ENCODE data around the gene TMEFF2. TPM values are rescaled to one million over a fixed set of nuclear protein-coding genes. Genes with fewer than 3 reads are reported as not detected.

Gene TMEFF2
- total RNA-seq, 1 experiment from 2014 or later = not detected

DNA sequence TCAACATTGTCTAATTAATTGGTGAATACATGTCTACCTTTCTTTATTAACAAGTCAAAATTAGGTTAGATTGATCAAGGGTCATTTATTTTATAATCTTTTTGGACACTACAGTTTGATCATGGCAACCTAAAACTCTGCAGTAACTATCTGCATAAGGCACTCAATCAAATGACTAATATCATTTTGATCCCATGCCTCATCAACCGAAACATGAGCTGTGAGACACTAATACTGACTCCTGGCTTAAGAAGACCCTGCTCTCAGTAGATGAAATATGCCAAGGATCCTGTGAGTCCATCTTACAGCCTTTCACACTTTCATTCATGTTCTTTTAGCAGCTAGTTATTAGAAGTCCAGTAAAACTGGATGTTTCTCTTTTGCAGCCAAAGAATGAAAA is 178.5 kb downstream of the TMEFF2 start:
- TF ChIP-seq, protein P1, sequence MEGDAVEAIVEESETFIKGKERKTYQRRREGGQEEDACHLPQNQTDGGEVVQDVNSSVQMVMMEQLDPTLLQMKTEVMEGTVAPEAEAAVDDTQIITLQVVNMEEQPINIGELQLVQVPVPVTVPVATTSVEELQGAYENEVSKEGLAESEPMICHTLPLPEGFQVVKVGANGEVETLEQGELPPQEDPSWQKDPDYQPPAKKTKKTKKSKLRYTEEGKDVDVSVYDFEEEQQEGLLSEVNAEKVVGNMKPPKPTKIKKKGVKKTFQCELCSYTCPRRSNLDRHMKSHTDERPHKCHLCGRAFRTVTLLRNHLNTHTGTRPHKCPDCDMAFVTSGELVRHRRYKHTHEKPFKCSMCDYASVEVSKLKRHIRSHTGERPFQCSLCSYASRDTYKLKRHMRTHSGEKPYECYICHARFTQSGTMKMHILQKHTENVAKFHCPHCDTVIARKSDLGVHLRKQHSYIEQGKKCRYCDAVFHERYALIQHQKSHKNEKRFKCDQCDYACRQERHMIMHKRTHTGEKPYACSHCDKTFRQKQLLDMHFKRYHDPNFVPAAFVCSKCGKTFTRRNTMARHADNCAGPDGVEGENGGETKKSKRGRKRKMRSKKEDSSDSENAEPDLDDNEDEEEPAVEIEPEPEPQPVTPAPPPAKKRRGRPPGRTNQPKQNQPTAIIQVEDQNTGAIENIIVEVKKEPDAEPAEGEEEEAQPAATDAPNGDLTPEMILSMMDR (IDR thresholded peaks at IDR 0.05; ENCODE audit: unreplicated experiment) = no peak
- intact Hi-C loops (cut with micrococcal nuclease; ENCODE audit: unreplicated experiment) = no loop called here
- Mint-ChIP-seq H3K4me1 (ENCODE audit: low read depth, unreplicated experiment) (no peaks in the 10 kb centered on the region), H3K9me3 (ENCODE audit: low read depth, unreplicated experiment) (no peaks in the 10 kb centered on the region), H3K27ac (ENCODE audit: unreplicated experiment) (no peak overlapping the region), H3K4me3 (ENCODE audit: low read depth, unreplicated experiment) (no peak overlapping the region), H3K36me3 (ENCODE audit: insufficient read depth, unreplicated experiment) (no peaks in the 10 kb centered on the region), H3K27me3 (ENCODE audit: unreplicated experiment) (no peaks in the 10 kb centered on the region)
- no peak for DNase-seq
- CTCF ChIA-PET = no interaction called here
- BruUV-seq (replicated peaks) = no TSS peak

DNA sequence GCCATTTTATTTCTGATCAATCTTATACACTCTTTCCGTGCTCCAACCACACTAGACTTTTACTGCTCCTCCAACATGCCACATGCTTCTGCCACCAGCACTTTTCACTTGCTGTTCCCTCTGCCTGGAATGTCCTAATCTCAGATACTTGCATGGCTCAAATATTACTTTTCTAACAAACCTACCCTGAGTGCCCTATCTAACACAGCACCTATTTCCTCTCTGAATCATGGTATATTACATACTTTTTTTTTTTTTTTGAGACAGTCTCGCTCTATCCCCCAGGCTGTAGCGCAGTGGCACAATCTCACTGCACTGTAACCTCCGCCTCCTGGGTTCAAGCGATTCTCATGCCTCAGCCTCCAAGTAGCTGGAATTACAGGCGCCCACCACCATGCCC is 181.5 kb downstream of the TMEFF2 start:
- H3K9me3 Mint-ChIP-seq (ENCODE audit: low read depth, unreplicated experiment) = no peaks in the 10 kb centered on the region
- TF ChIP-seq, protein P1 (IDR thresholded peaks at IDR 0.05; ENCODE audit: unreplicated experiment) = no peak
- BruUV-seq (replicated peaks) = no TSS peak

DNA sequence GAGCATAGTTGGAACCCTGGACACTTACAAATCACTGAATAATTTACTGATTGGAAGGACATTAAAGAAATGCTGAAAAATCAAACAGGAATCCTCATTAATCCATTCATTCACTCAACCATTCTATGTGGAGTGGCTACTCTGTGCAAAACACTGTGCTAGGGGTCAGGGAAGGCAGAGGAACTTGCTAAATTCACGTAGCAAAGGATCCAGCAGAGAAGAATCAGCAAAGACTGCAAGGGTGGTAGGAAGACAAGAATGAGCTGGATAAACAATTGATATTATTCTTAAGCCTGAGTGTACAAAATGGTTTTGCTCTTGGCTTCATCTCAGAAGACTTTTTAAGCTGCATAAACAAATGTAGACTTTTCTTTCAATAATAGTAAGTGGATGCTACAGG is 183.5 kb downstream of the TMEFF2 start:
- Mint-ChIP-seq H3K9me3 (ENCODE audit: low read depth, unreplicated experiment) (no peaks in the 10 kb centered on the region), H3K36me3 (ENCODE audit: insufficient read depth, unreplicated experiment) (no peaks in the 10 kb centered on the region), H3K4me3 (ENCODE audit: low read depth, unreplicated experiment) (no peak overlapping the region), H3K27me3 (ENCODE audit: unreplicated experiment) (no peaks in the 10 kb centered on the region), H3K27ac (ENCODE audit: unreplicated experiment) (no peak overlapping the region), H3K4me1 (ENCODE audit: low read depth, unreplicated experiment) (no peaks in the 10 kb centered on the region)
- intact Hi-C loops (cut with micrococcal nuclease; ENCODE audit: unreplicated experiment) = no loop called here
- CTCF ChIA-PET = no interaction called here
- no TSS peak for BruUV-seq (replicated peaks)
- TF ChIP-seq, protein P1 (IDR thresholded peaks at IDR 0.05; ENCODE audit: unreplicated experiment) = no peak
- DNase-seq = no peak

More for the DNA sequence above, 181.5 kb downstream of the TMEFF2 start:
- CTCF ChIA-PET = no interaction called here
- Mint-ChIP-seq H3K36me3 (ENCODE audit: insufficient read depth, unreplicated experiment) (no peaks in the 10 kb centered on the region), H3K27ac (ENCODE audit: unreplicated experiment) (no peak overlapping the region), H3K4me1 (ENCODE audit: low read depth, unreplicated experiment) (no peaks in the 10 kb centered on the region), H3K27me3 (ENCODE audit: unreplicated experiment) (no peaks in the 10 kb centered on the region), H3K4me3 (ENCODE audit: low read depth, unreplicated experiment) (no peak overlapping the region)
- intact Hi-C loops (cut with micrococcal nuclease; ENCODE audit: unreplicated experiment) = no loop called here
- no peak for DNase-seq

DNA sequence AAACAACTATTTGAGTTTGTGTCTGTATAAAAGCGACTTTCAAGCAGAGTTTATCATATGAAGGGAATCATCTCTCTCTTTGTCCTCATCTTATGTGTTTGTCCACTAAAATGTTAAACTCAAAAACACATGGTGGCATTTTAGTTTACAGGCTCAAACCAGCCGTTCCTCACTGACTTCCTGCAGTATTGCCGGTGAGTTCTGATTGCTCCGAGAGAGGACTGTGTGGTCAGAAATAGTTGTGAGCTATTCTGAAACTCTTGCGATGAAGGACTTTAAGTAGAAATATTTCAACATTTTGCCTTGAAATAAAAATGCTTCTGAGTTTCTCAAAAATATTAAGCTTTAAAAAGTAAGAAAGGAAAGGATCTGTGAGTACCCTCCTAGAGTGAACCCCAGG is 184.7 kb downstream of the TMEFF2 start:
- Mint-ChIP-seq H3K27ac (ENCODE audit: unreplicated experiment) (no peak overlapping the region), H3K27me3 (ENCODE audit: unreplicated experiment) (no peaks in the 10 kb centered on the region), H3K36me3 (ENCODE audit: insufficient read depth, unreplicated experiment) (no peaks in the 10 kb centered on the region), H3K9me3 (ENCODE audit: low read depth, unreplicated experiment) (no peaks in the 10 kb centered on the region), H3K4me3 (ENCODE audit: low read depth, unreplicated experiment) (no peak overlapping the region), H3K4me1 (ENCODE audit: low read depth, unreplicated experiment) (no peaks in the 10 kb centered on the region)
- TF ChIP-seq, protein P1 (IDR thresholded peaks at IDR 0.05; ENCODE audit: unreplicated experiment) = no peak
- no peak for DNase-seq
- CTCF ChIA-PET = no interaction called here
- intact Hi-C loops (cut with micrococcal nuclease; ENCODE audit: unreplicated experiment) = no loop called here
- no TSS peak for BruUV-seq (replicated peaks)
